Stimulated activated CD8-positive, alpha-beta memory T cell treated with anti-CD3 and anti-CD28 coated beads, Interleukin-7, amount 100 ng/mL, for 24 hours (primary cell): Measurements from ENCODE around the gene TRAM2.

Experiments
- DNase-seq: peaks from one replicate; pipeline ENCODE4 v3.0.0-alpha.2; 2020; ENCODE audit warnings: low read depth

Gene TRAM2

GRCh38 chr6:52507557-52508260 is 69.2 kb downstream of the TRAM2 start:
- no peak for DNase-seq

- no peak for DNase-seq
Measured at GRCh38 chr6:52506476-52506875, 70.4 kb downstream of the TRAM2 start.

DNA sequence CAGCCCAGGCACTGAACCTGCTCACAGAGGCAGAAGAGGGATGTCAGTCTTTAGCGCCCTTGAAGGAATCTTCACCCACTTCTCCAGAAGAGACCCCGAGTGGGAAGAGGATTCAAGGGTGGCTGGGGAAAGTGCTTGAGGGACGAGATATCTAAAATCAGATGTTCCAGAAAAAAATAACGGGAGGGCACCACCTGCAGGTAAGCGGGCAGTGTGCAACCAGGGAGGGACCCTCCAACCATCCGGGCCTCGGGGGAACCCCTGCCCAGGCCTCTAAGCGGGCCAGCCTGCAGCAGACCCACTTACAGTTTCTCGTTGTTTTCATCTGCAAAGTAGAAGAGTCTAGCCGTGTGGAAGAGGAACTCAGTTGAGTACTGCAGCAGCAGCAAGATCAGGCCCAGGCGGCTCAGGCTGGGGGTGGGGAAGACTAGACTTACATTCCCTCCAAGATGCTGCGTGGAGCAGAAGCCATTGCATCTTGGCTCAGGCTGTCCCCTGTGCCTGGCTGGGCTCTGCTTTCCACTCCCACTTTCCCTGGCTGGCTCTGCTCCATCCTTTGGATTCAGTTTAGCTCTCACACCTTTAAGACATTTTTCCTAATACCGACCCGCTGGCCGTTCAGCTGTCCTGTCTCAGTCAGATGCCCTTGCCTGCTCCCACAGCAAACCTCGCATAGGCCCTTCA is 71.0 kb downstream of the TRAM2 start:
- no peak for DNase-seq

DNA sequence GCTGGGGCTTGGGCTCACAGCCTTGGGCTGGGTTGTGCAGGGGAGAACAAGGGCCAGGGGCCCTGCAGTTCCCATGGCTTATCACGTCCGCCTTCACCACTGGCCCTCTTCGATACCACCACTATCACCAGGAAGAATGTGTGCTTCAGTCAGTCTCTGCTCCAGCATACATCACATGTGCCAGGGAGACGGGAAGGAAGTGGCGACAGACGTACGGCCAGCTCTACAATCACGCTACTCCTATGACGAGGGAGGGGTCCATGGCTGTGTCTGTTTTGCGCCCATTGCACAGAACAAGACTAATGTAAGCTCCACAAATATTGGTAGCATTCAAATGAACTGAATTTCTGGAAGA is 72.1 kb downstream of the TRAM2 start:
- no peak for DNase-seq

- no peak for DNase-seq
Measured at GRCh38 chr6:52503851-52504781, 72.7 kb downstream of the TRAM2 start.

GRCh38 chr6:52503323-52503747 is 73.5 kb downstream of the TRAM2 start:
- DNase-seq: no peak

DNA sequence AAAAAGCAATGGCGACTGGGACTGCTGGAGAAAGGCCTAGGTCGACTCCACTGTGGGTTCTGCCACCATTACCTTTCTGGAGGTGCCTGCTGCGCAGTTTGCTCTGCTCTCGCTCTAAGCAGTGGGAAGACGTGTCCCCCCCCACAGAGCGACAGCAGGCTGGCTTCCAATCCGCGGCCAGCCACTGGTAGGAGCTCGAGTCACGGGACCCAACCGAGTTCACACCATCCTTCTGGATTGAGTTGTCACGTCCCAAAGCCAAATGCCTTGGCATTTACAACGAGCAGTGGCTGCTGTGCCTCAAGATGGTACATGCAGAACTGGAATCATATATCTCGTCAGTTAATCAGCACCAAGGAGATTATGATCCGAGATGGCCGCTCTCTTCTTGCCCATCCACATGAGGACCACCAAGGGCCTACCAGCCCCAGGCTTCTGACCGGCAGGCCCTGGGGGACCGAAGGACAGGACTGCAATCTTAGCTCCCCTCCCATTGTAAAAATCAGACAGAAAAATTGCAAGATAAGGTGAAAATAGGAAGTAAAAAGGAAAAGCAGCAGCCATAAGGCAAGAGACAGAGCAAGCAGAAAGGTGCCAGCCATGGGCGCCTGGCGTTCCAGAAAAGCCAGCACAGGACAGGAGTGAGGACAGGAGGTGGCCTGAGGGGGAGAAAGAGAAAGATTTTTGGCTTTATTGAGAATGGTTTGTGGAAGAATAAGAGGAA is 74.4 kb downstream of the TRAM2 start:
- no peak for DNase-seq

DNA sequence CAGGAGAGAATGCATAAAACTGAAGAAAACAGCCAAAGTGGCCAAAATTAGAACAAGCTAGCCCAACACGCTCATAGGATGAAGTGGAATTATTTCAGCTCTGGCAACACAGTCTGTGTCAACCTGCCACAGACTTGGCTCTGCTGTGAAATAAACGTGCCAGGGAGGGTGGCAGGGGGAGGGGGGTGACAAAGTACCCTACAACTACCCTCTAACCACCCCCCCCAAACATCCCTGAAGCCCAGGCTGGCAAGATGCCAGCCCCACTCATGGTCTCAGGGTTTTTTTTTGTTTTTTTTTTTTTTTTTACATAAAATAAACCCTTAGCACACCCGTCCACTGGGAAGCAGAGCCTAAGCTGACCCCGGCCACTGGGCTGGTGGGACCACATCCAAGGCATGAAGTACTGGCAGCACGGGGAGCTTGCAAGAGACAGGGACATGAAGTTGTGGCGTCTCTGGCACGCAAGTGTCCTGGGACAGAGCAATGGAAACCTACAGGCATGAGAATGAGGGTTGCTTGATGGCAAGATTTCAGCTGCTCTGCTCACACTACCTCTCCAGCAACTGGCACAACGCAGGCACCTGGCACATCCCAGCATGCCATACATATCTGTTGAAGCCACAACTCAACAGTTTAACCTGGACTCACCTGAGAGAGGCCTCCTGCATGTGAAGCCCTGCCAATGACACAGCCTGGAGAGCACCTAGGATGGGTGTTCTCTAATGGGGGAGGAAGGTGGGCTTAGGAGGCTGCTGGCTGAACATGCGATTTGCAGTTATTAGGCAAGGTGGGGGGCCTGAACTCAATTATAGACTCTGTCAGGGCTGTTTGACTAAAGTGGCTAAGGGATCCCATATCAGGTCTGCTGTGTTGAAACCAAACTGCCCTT is 76.4 kb downstream of the TRAM2 start:
- no peak for DNase-seq

- DNase-seq: no peak
Measured at GRCh38 chr6:52499681-52500236, 77.1 kb downstream of the TRAM2 start.

DNA sequence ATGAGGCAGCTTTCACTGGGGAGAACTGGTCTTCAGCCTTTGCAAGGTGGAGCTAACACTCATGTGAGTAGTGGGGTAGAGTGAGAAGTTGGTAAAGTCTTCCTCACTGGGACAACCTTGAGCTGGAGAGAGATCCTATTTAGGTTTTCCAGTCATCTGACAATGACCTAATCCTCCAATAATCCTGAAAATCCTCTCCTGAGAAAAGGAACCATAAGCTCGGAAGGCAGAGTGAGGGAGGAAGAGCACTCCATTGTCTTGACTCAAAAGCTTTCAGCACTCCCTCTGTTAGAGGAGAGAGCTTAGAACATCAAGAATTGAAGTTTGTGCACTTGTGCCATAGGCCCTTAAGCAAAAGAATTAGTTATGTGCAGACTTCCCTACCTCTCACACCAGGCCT is 77.8 kb downstream of the TRAM2 start:
- DNase-seq: no peak

- no peak for DNase-seq
Measured at GRCh38 chr6:52498538-52499017, 78.3 kb downstream of the TRAM2 start.

GRCh38 chr6:52497652-52498408 is 79.0 kb downstream of the TRAM2 start:
- no peak for DNase-seq

DNA sequence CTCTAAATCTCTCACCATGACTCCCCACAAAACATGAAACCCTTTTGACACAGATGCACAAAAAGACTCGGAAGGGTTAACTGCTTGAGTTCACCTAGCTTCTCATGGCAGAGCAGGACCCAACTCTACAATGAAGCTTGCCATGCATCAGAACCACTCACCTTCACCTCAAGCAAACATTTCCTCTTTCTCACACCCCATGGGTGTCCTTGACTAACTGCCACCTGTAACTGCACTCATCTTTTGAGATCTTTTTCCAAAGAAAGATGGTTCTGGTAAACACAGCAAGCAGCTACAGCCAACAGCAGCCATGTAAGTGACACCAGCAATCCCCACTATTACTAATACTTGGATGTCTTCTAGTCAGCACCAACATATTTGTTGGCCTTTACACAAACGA is 80.2 kb downstream of the TRAM2 start:
- no peak for DNase-seq

DNA sequence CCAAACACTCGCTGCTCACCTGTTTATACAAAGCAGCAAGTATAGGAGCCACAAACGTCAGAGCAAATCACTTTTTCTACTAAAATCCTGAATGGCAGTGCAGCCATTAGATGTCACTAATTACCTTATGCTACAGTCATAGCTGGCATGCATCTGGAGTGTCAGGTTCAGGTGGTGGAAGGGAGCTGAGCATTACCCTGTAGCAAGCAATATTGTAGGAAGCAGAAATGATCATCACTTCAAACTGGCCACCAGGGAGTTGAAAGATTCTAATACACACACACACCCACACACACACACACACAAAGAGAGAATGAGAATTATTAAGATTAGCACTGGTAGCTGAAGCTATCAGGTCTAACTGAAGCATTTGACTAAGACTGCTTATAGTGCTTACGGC is 80.9 kb downstream of the TRAM2 start:
- DNase-seq: no peak

- no peak for DNase-seq
Measured at GRCh38 chr6:52494298-52495072, 82.4 kb downstream of the TRAM2 start.

- DNase-seq: no peak
Measured at GRCh38 chr6:52493669-52494068, 83.2 kb downstream of the TRAM2 start.

DNA sequence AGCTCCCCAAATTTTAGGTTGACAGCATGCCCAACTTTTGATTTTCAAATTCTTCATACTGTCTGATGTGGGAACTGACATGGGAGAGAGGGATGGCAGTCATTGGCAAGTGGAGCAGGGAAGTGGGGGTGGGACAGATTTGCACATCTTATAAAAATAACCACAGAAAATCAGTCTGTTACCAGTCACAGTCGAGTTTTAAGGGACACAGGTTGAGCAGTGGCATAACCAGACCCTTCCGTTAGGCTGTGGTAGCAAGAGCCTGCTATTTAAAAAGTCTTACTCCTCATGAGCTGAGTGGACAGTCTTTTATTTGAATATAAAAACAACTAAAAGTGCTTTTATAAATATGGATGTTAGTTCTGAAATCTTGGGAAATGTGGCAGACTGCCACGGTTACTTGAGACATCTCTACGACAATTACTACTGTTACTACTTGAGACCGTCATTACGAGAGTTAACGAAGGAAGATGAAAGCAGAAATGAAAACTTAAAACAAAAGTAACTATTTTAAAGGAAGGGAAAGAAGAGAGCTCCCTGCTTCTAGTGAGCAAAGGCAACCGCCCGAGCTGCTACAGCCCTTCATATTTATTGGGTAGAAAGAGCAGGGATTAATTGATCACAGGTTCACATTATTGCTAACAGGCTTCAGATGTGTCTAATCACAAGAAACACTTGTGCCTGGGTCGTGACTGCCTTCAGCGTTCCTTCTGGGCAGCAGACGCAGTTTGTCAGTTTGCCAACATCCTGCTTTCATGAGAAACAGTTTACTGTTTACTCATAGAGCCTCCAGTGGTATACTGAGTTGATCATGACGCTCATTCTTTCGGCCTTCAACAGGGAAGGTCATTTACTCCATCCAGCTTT is 85.4 kb downstream of the TRAM2 start:
- DNase-seq: no peak

DNA sequence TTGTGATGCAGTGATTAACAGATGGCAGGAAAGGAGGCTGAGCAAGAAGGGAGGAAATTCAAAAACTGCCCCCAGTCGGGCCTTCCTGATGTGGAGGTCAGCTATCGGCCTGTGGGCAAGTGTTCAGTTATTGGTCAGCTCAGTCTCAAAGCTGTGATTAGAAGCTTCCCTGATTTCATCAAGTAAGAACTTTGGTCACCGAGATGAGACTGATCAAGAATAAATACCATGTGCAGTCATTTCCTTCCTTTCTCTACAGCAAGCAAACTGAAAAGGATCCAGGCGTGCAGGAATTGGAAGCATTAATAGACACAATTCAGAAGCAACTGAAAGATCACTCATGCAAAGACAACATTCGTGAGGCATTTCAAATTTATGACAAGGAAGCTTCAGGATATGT is 87.0 kb downstream of the TRAM2 start:
- DNase-seq: no peak
